Measurements from ENCODE around the gene TAMALIN. TPM values are rescaled to one million over a fixed set of nuclear protein-coding genes. Genes with fewer than 3 reads are reported as not detected.

TAMALIN gene
- total RNA-seq, 2 experiments from 2014 or later: 13.8 to 14.5 TPM

- ChIA-PET POLR2A (interaction anchor here (1.8 to 2.1 kb wide), 2 partner anchors 17 to 30 kb away, joined by 4 to 9 read pairs; partner anchors contain the start of gene TAMALIN), CTCF (interaction anchor here (0.6 to 16.9 kb wide), 15 partner anchors 13 to 148 kb away, joined by 3 to 392 read pairs (median 16); partner anchors contain the start of genes ATG101, NR4A1, SMIM41 and TAMALIN)
Measured at GRCh38 chr12:52023182-52023975, 16.6 kb downstream of the TAMALIN start.

- ChIA-PET POLR2A (interaction anchor here (1.5 to 2.1 kb wide), 3 partner anchors 17 to 31 kb away, joined by 4 to 10 read pairs (median 9); partner anchors contain the start of gene TAMALIN), CTCF (interaction anchor here (1.1 to 16.9 kb wide), 18 partner anchors 12 to 131 kb away, joined by 3 to 392 read pairs (median 10); partner anchors contain the start of genes ATG101, NR4A1, SMIM41 and TAMALIN)
Measured at GRCh38 chr12:52023976-52024688, 17.4 kb downstream of the TAMALIN start.

GRCh38 chr12:52024845-52025230, 18.1 kb downstream of the TAMALIN start:
- ChIA-PET POLR2A (interaction anchor here (0.6 to 2.5 kb wide), 7 partner anchors 12 to 992 kb away, joined by 3 to 10 read pairs (median 5); partner anchors contain the start of genes ATG101, NR4A1 and TAMALIN), CTCF (interaction anchor here (0.7 to 16.9 kb wide), 22 partner anchors 12 to 982 kb away, joined by 3 to 392 read pairs (median 8); partner anchors contain the start of genes ATG101, EIF4B, NR4A1 and SMIM41)

GRCh38 chr12:52026263-52026662, 19.5 kb downstream of the TAMALIN start:
- POLR2A ChIA-PET: interaction anchor here (0.6 to 2.5 kb wide), 5 partner anchors 20 to 55 kb away, joined by 4 to 10 read pairs (median 5); partner anchors contain the start of genes ATG101, NR4A1 and TAMALIN
- CTCF ChIA-PET: interaction anchor here (0.8 to 16.9 kb wide), 19 partner anchors 9 to 113 kb away, joined by 3 to 392 read pairs (median 16); partner anchors contain the start of genes ACVR1B, ATG101, NR4A1 and SMIM41

- CTCF ChIA-PET: interaction anchor here (0.7 to 16.9 kb wide), 7 partner anchors 8 to 93 kb away, joined by 4 to 392 read pairs (median 96); partner anchors contain the start of genes ATG101, NR4A1, SMIM41 and TAMALIN
- POLR2A ChIA-PET: interaction anchor here (1.9 to 2.5 kb wide), 2 partner anchors 21 to 23 kb away, joined by 4 to 10 read pairs; partner anchors contain the start of genes NR4A1 and TAMALIN
Measured at GRCh38 chr12:52027085-52027843, 20.5 kb downstream of the TAMALIN start.

- POLR2A ChIA-PET: no interaction called here
- CTCF ChIA-PET: interaction anchor here (0.7 to 16.9 kb wide), 2 partner anchors 42 to 55 kb away, joined by 5 to 392 read pairs; partner anchors contain the start of genes ATG101 and SMIM41
Measured at GRCh38 chr12:52029685-52030084, 22.9 kb downstream of the TAMALIN start.

GRCh38 chr12:52032446-52032803, 25.7 kb downstream of the TAMALIN start:
- ChIA-PET CTCF (interaction anchor here (0.6 to 16.9 kb wide), 9 partner anchors 9 to 56 kb away, joined by 3 to 392 read pairs (median 4); partner anchors contain the start of genes ATG101, NR4A1 and SMIM41), POLR2A (interaction anchor here (0.9 to 2.1 kb wide), 6 partner anchors 18 to 147 kb away, joined by 3 to 11 read pairs (median 5); partner anchors contain the start of genes ATG101, NR4A1 and TAMALIN)

DNA sequence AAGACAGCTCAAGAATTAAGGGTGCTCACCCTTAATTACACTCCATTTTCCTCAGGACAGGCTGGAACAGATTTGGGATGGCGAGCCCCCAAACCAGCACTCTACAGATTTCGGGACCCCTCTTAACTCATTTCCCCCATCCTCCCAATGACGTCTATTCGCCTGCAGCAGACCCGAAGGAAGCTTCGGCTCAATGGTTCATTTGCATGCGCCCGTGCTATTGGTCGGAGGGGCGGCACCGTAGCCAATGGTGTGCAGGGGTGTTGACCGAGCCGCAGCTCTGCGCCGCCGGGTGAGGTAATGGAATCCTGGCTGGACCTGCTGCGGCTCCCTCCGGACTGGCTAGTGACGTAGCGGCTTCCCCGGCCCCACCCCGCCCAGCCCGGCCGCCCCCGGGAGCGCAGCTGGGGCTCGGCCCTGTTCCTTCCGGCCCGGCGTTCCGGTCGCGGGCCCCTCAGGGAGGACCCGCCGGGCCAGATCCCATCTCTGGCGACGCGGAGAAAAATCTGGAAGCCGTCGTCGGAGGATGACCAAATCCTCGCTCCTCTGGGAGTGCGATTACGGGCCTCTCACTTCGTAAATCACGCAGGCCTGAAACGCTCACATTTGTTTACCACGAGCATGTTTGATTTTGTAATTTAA, 26.2 kb downstream of the TAMALIN start:
- CTCF ChIA-PET: interaction anchor here (0.6 to 16.9 kb wide), 9 partner anchors 10 to 55 kb away, joined by 3 to 392 read pairs (median 4); partner anchors contain the start of genes ATG101, NR4A1 and SMIM41
- POLR2A ChIA-PET: interaction anchor here (0.6 to 2.1 kb wide), 7 partner anchors 17 to 492 kb away, joined by 3 to 11 read pairs (median 5); partner anchors contain the start of genes ATG101, NR4A1 and TAMALIN

DNA sequence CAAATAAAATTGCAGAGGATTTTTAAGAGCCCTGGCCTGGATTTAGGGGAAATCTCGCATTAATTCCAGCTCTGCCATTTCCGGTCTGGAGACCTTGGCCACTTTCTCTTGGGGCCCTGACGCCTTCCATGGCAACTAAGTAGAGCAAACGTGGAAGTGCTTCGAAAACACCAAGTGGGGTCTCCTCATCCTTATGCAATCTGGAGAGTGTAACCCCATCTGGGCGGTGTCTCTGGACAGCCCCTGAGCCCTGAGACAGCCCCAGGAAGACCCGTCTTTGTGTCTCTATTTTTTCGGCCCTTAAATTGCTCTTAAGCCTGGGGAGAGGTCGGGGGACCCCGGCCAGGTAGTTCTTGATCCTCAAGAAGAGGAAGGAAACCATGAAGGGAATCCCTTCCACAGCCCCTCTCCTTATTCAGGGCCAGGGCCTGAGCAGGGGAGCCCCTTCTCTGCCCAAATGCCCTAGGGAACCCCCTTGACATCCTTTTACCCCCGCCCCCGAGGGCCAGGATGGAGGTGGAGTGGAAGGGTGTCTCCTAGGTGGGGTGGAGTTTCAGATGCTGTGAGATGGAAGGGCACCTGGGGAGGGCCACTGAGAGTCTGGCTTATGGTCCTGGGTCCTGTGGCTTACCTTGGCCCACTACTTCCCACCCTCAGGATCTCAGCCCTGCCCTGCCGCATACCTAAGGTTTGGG, 26.8 kb downstream of the TAMALIN start:
- ChIA-PET CTCF (interaction anchor here (1.4 to 16.9 kb wide), 4 partner anchors 10 to 42 kb away, joined by 3 to 392 read pairs (median 54); partner anchors contain the start of genes ATG101 and SMIM41), POLR2A (interaction anchor here (0.6 to 2.1 kb wide), 7 partner anchors 17 to 491 kb away, joined by 3 to 11 read pairs (median 5); partner anchors contain the start of genes ATG101, NR4A1 and TAMALIN)

DNA sequence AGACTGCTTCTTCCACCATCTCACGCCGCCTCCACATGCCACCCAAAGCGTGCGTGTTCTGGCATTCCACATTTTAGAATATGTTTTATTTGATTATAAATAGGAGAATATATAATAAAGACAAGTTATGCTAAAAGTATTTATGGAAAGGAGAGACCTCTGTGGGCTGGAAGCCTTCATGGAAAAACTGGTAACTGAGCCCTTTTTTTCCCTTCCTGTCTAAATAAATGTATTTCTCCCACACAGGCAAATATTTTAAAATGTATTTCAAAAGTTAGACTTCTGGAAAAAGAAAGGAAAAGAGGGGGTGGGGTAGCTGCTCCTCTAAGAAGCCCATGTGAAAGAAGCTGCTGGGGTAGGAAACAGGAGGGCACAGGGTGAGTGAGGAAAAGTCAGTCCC, 28.4 kb downstream of the TAMALIN start:
- ChIA-PET CTCF (interaction anchor here (2.0 to 16.9 kb wide), 3 partner anchors 12 to 37 kb away, joined by 4 to 392 read pairs (median 101); partner anchors contain the start of genes ATG101 and SMIM41), POLR2A (no interaction called here)

DNA sequence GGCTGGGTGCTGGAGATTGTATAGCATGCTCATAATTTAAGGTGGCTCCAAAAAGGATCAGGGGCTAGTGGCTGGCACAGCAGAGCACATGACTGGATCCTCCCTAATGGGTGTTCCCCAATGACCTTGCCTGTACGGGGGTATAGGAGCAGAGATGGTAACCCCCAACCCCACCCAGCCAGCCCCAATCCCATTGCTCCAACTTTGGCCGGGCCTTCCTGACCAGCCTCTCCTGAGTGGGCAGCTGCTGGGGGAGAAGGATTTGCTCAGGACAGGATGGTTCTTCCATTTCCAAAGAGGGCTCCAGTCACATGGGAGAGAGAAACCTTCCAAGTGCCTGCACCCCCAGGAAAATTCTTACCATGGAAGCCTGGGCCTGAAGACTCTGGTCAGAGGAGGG, 29.2 kb downstream of the TAMALIN start:
- CTCF ChIA-PET: interaction anchor here (1.4 to 10.7 kb wide), 4 partner anchors 13 to 34 kb away, joined by 4 to 101 read pairs (median 4); partner anchors contain the start of genes ATG101 and NR4A1
- POLR2A ChIA-PET: interaction anchor here (0.7 to 1.5 kb wide), 2 partner anchors 15 to 34 kb away, joined by 3 to 4 read pairs; partner anchors contain the start of genes ATG101 and NR4A1

DNA sequence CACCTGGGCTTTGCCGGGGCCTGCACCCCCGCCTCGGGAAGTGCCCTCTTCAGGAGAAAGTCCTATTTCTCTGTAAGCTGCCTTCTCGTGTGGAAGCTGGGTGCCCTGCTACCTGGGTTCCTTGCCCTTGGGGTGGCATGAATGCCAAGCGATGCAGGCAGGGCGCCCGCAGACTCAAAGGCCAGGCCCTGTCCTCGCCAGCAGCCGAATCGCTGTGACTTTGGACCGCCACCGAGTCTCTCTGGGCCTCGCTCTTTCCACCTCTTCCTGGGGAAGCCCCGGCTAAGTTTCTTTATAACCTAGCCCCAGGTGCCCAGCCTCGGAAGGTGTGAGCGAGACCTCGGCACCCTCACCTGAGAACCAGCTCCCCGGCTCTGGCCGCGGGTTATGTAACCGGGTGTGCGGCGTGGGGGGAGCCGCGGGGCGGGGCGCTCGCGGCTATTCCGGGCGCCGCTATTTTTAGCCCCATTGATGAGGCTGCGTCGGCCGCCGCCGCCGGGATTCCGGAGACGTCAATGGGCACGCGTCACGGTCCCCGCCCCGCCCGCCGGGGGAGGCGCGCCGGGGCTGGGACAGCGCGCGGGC, 29.9 kb downstream of the TAMALIN start:
- CTCF ChIA-PET: interaction anchor here (1.4 to 10.7 kb wide), 4 partner anchors 13 to 33 kb away, joined by 4 to 101 read pairs (median 4); partner anchors contain the start of genes ATG101 and NR4A1

DNA sequence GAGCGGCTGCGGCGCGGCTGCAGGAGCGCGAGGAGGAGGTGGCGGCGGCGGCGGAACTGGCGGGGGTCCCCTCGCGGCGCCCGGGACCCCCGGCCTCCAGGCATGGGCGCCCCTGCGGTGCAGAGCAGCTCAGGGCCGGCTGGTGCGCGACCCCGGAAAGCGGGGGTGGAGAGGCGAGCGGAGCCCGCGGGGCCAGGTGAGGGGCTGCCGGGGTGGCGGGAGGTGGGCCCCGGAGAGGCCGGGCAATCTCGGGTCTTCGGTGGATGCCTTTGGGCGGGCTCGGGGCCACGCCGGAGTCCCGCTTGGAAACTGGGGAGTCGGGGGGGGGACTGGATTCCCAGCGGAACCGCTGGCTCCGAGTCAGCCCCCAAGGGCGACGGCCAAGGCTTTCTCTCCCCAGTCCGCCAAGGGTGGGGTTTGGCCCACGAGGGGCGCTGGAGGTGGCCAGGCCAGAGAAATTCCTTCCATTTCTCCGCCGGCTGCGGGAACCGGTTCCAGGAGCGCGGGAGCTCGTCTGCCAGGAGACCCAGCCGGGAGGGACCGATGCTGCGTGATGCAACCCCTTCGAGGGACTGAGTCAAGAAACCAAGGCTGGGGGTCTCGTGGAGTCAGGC, 30.6 kb downstream of the TAMALIN start:
- CTCF ChIA-PET: interaction anchor here (0.6 to 10.7 kb wide), 6 partner anchors 14 to 789 kb away, joined by 3 to 101 read pairs (median 4); partner anchors contain the start of genes ATG101 and NR4A1
- POLR2A ChIA-PET: interaction anchor here (0.5 to 1.8 kb wide), 4 partner anchors 12 to 36 kb away, joined by 3 to 5 read pairs (median 4); partner anchors contain the start of genes ATG101 and NR4A1

More for the DNA sequence above, 29.9 kb downstream of the TAMALIN start:
- POLR2A ChIA-PET: interaction anchor here (0.7 to 1.8 kb wide), 4 partner anchors 11 to 33 kb away, joined by 3 to 5 read pairs (median 4); partner anchors contain the start of genes ATG101 and NR4A1

- ChIA-PET POLR2A (interaction anchor here (1.8 kb wide), 1 partner anchor 13 kb away, joined by 5 read pairs; the partner anchor contains the start of gene NR4A1), CTCF (interaction anchor here (0.9 to 10.7 kb wide), 4 partner anchors 9 to 44 kb away, joined by 3 to 101 read pairs (median 7); partner anchors contain the start of gene NR4A1)
Measured at GRCh38 chr12:52038447-52038846, 31.7 kb downstream of the TAMALIN start.

- ChIA-PET CTCF (interaction anchor here (0.7 to 10.7 kb wide), 3 partner anchors 9 to 28 kb away, joined by 3 to 101 read pairs (median 3); no protein-coding TSS in a partner anchor), POLR2A (no interaction called here)
Measured at GRCh38 chr12:52041035-52041434, 34.3 kb downstream of the TAMALIN start.
